ENCODE results near the gene ASXL1. TPM values are rescaled to one million over a fixed set of nuclear protein-coding genes. Genes with fewer than 3 reads are reported as not detected.

ASXL1 gene
- total and polyA plus RNA-seq, 2 donors (not counting 1 experiment from before 2014, with no cell fraction given): 93.0 to 180 TPM

DNA sequence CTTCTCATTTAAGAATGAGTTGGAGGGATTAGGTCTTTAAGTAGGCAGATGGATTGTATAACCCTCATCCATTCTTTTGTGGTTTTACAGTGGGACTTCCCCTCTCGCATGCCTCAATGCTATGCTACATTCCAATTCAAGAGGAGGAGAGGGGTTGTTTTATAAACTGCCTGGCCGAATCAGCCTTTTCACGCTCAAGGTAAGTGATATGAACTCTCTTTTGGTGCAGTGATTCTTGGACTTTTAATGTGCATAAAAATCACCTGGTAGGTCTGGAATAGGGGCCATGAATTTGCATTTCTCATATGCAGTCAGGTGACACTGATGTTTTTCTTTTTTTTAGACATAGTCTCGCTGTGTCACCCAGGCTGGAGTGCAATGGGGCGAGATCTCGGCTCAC, 10.8 kb downstream of the ASXL1 start:
- 7% methylated on average over 4 of the region's 6 CpGs for WGBS (ENCODE audit: insufficient coverage)
- Histone ChIP-seq H4K20me1 (ENCODE audit: control insufficient read depth, insufficient read depth, low read length, poor library complexity, severe bottlenecking) (peaks cover 45% of the 10 kb centered on the region), H2AFZ (ENCODE audit: insufficient read depth, low read depth, low read length, poor library complexity, severe bottlenecking) (no peak overlapping the region), H3K36me3 (replicated peaks in 1 of 2; ENCODE audit: control extremely low read depth in 1 of 2, control insufficient read depth in 1 of 2, extremely low read depth in 1 of 2, insufficient read depth in 2 of 2, low read length in 1 of 2) (peaks cover 1 to 30% of the 10 kb centered on the region in 2 experiments), H3K27me3 (replicated peaks in 1 of 4; ENCODE audit: control extremely low read depth in 1 of 4, control insufficient read depth in 3 of 4, insufficient read depth in 4 of 4, low read length in 3 of 4) (no peaks in the 10 kb centered on the region), H3K4me1 (ENCODE audit: control insufficient read depth in 2 of 2, insufficient read depth in 2 of 2, low read length in 2 of 2) (peaks cover 43 to 46% of the 10 kb centered on the region in 2 donors), H3K79me2 (ENCODE audit: control insufficient read depth, insufficient read depth, low read length) (peaks cover 88% of the 10 kb centered on the region), H3K9me3 (ENCODE audit: control extremely low read depth in 1 of 3, control insufficient read depth in 2 of 3, insufficient read depth in 1 of 3, low read length in 2 of 3) (no peaks in the 10 kb centered on the region), H3K4me3 (ENCODE audit: control extremely low read depth in 1 of 5, extremely low read depth in 1 of 5, insufficient read depth in 1 of 5, low read depth in 2 of 5, low read length in 4 of 5) (peak overlapping the region in 1 of 5 experiments; percentile 15), H3K9ac (ENCODE audit: low read length) (no peak overlapping the region), H3K4me2 (replicated peaks; ENCODE audit: low read depth, low read length, poor library complexity, severe bottlenecking) (peak overlapping the region; percentile 33), H3K27ac (ENCODE audit: low read length in 2 of 2) (peak overlapping the region; percentile 41 to 44)
- Mint-ChIP-seq H3K27ac (peak overlapping the region; percentile 70), H3K9me3 (ENCODE audit: insufficient read depth) (no peaks in the 10 kb centered on the region), H3K27me3 (no peaks in the 10 kb centered on the region), H3K4me1 (peaks cover 46% of the 10 kb centered on the region), H3K4me3 (peak overlapping the region; percentile 72)
- DNase-seq (peak; percentile 52), ATAC-seq (ENCODE audit: low read depth) (peak; percentile 73)
- ChIA-PET CTCF (no interaction called here), POLR2A (interaction anchor here (0.6 to 1.0 kb wide), 3 partner anchors 11 to 570 kb away, joined by 3 to 7 read pairs (median 7); partner anchors contain the start of gene ASXL1)
- no peak for TF ChIP-seq EZH2 (IDR thresholded peaks at IDR 0.05; ENCODE audit: borderline replicate concordance, insufficient read depth, low read depth, low read length, poor library complexity, severe bottlenecking)
- TF ChIP-seq, protein P1, sequence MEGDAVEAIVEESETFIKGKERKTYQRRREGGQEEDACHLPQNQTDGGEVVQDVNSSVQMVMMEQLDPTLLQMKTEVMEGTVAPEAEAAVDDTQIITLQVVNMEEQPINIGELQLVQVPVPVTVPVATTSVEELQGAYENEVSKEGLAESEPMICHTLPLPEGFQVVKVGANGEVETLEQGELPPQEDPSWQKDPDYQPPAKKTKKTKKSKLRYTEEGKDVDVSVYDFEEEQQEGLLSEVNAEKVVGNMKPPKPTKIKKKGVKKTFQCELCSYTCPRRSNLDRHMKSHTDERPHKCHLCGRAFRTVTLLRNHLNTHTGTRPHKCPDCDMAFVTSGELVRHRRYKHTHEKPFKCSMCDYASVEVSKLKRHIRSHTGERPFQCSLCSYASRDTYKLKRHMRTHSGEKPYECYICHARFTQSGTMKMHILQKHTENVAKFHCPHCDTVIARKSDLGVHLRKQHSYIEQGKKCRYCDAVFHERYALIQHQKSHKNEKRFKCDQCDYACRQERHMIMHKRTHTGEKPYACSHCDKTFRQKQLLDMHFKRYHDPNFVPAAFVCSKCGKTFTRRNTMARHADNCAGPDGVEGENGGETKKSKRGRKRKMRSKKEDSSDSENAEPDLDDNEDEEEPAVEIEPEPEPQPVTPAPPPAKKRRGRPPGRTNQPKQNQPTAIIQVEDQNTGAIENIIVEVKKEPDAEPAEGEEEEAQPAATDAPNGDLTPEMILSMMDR (IDR thresholded peaks at IDR 0.05): no peak
- intact Hi-C loops (cut with micrococcal nuclease): loop anchor here (5.0 kb wide), 1 partner anchor 43 kb away; no protein-coding TSS in a partner anchor

DNA sequence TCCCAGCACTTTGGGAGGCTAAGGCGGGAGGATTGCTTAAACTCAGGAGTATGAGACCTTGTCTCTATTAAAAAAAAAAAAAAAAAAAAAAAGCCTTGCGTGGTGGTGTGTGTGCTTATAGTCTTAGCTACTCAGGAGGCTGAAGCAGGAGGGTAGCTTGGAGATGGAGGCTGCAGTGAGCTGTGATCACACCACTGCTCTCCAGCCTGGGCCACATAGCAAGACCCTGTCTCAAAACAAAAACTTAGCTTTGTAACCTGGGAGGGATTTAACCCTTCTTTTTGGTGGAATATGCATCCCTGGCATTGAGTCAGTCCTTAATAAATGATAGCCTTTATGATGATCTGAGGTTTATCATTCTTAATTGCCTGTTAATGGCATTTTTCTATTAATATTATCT, 12.8 kb downstream of the ASXL1 start:
- ChIA-PET POLR2A (interaction anchor here (0.6 to 0.7 kb wide), 3 partner anchors 24 to 319 kb away, joined by 3 to 6 read pairs (median 6); partner anchors contain the start of gene HCK), CTCF (no interaction called here)
- no peak overlapping the region for H3K9ac ChIP-seq (ENCODE audit: low read length)
- Mint-ChIP-seq H3K4me3 (no peak overlapping the region), H3K27ac (no peak overlapping the region), H3K4me1 (peaks cover 30% of the 10 kb centered on the region), H3K9me3 (ENCODE audit: insufficient read depth) (no peaks in the 10 kb centered on the region), H3K27me3 (no peaks in the 10 kb centered on the region)
- ATAC-seq (ENCODE audit: low read depth): no peak
- H3K36me3 ChIP-seq (replicated peaks in 1 of 2; ENCODE audit: control extremely low read depth in 1 of 2, control insufficient read depth in 1 of 2, extremely low read depth in 1 of 2, insufficient read depth in 2 of 2, low read length in 1 of 2): peaks cover 1 to 38% of the 10 kb centered on the region in 2 experiments
- TF ChIP-seq, protein P1 (IDR thresholded peaks at IDR 0.05): no peak
- no peak for TF ChIP-seq EZH2 (IDR thresholded peaks at IDR 0.05; ENCODE audit: borderline replicate concordance, insufficient read depth, low read depth, low read length, poor library complexity, severe bottlenecking)
- H3K4me3 ChIP-seq (ENCODE audit: control extremely low read depth in 1 of 5, extremely low read depth in 1 of 5, insufficient read depth in 1 of 5, low read depth in 2 of 5, low read length in 4 of 5): no peak overlapping the region
- no peak overlapping the region for H2AFZ ChIP-seq (ENCODE audit: insufficient read depth, low read depth, low read length, poor library complexity, severe bottlenecking)
- peaks cover 87% of the 10 kb centered on the region for H3K79me2 ChIP-seq (ENCODE audit: control insufficient read depth, insufficient read depth, low read length)
- H3K27ac ChIP-seq (ENCODE audit: low read length in 2 of 2): no peak overlapping the region
- H3K4me1 ChIP-seq (ENCODE audit: control insufficient read depth in 2 of 2, insufficient read depth in 2 of 2, low read length in 2 of 2): peaks cover 26 to 30% of the 10 kb centered on the region in 2 donors
- H3K9me3 ChIP-seq (ENCODE audit: control extremely low read depth in 1 of 3, control insufficient read depth in 2 of 3, insufficient read depth in 1 of 3, low read length in 2 of 3): no peaks in the 10 kb centered on the region
- H4K20me1 ChIP-seq (ENCODE audit: control insufficient read depth, insufficient read depth, low read length, poor library complexity, severe bottlenecking): peaks cover 40% of the 10 kb centered on the region
- H3K4me2 ChIP-seq (replicated peaks; ENCODE audit: low read depth, low read length, poor library complexity, severe bottlenecking): no peak overlapping the region
- no peak for DNase-seq
- intact Hi-C loops (cut with micrococcal nuclease): no loop called here
- no CpG with 5 or more reads among the region's 2 CpGs for whole genome bisulfite sequencing (ENCODE audit: insufficient coverage)
- no peaks in the 10 kb centered on the region for H3K27me3 ChIP-seq (replicated peaks in 1 of 4; ENCODE audit: control extremely low read depth in 1 of 4, control insufficient read depth in 3 of 4, insufficient read depth in 4 of 4, low read length in 3 of 4)
